ENCODE results near the gene TRPM7. TPM values are rescaled to one million over a fixed set of nuclear protein-coding genes. Genes with fewer than 3 reads are reported as not detected.

TRPM7 gene
- total RNA-seq, 1 donor from 2014 or later: 39.4 TPM

- peaks cover 40% of the 10 kb centered on the region for H3K36me3 Mint-ChIP-seq (ENCODE audit: low read depth)
- H3K9me3 Mint-ChIP-seq: no peaks in the 10 kb centered on the region
- H3K4me3 Mint-ChIP-seq: peak overlapping the region; percentile 99
- peak; percentile 64 for DNase-seq
- peak overlapping the region; percentile 99 for H3K27ac Mint-ChIP-seq
- intact Hi-C loops (cut with micrococcal nuclease): no loop called here
- no peaks in the 10 kb centered on the region for H3K27me3 Mint-ChIP-seq
- H3K4me1 Mint-ChIP-seq: peaks cover 47% of the 10 kb centered on the region
Measured at GRCh38 chr15:50685191-50685975, 1.2 kb downstream of the TRPM7 start.

- Mint-ChIP-seq H3K4me3 (no peak overlapping the region), H3K9me3 (no peaks in the 10 kb centered on the region), H3K27ac (peak overlapping the region; percentile 60), H3K27me3 (no peaks in the 10 kb centered on the region), H3K4me1 (peaks cover 35% of the 10 kb centered on the region), H3K36me3 (ENCODE audit: low read depth) (peaks cover 44% of the 10 kb centered on the region)
- intact Hi-C loops (cut with micrococcal nuclease): no loop called here
- DNase-seq: no peak
Measured at GRCh38 chr15:50681467-50681866, 5.1 kb downstream of the TRPM7 start.

GRCh38 chr15:50676799-50677483 is 9.7 kb downstream of the TRPM7 start:
- intact Hi-C loops (cut with micrococcal nuclease): no loop called here
- H3K4me1 Mint-ChIP-seq: peaks cover 12% of the 10 kb centered on the region
- H3K4me3 Mint-ChIP-seq: no peak overlapping the region
- no peaks in the 10 kb centered on the region for H3K27me3 Mint-ChIP-seq
- H3K27ac Mint-ChIP-seq: no peak overlapping the region
- no peaks in the 10 kb centered on the region for H3K9me3 Mint-ChIP-seq
- peaks cover 20% of the 10 kb centered on the region for H3K36me3 Mint-ChIP-seq (ENCODE audit: low read depth)
- no peak for DNase-seq

GRCh38 chr15:50675535-50676144 is 11.0 kb downstream of the TRPM7 start:
- H3K27ac Mint-ChIP-seq: no peak overlapping the region
- DNase-seq: no peak
- peaks cover 9% of the 10 kb centered on the region for H3K4me1 Mint-ChIP-seq
- peaks cover 17% of the 10 kb centered on the region for H3K36me3 Mint-ChIP-seq (ENCODE audit: low read depth)
- H3K4me3 Mint-ChIP-seq: no peak overlapping the region
- H3K9me3 Mint-ChIP-seq: no peaks in the 10 kb centered on the region
- H3K27me3 Mint-ChIP-seq: no peaks in the 10 kb centered on the region
- intact Hi-C loops (cut with micrococcal nuclease): loop anchor here (1.0 kb wide), 1 partner anchor 232 kb away; no protein-coding TSS in a partner anchor

- peaks cover 16% of the 10 kb centered on the region for H3K4me1 Mint-ChIP-seq
- no peak overlapping the region for H3K27ac Mint-ChIP-seq
- H3K9me3 Mint-ChIP-seq: no peaks in the 10 kb centered on the region
- H3K27me3 Mint-ChIP-seq: no peaks in the 10 kb centered on the region
- DNase-seq: no peak
- no peak overlapping the region for H3K4me3 Mint-ChIP-seq
- intact Hi-C loops (cut with micrococcal nuclease): no loop called here
- peaks cover 22% of the 10 kb centered on the region for H3K36me3 Mint-ChIP-seq (ENCODE audit: low read depth)
Measured at GRCh38 chr15:50670115-50670514, 16.5 kb downstream of the TRPM7 start.

GRCh38 chr15:50669611-50670010 is 17.0 kb downstream of the TRPM7 start:
- no peaks in the 10 kb centered on the region for H3K27me3 Mint-ChIP-seq
- peaks cover 20% of the 10 kb centered on the region for H3K36me3 Mint-ChIP-seq (ENCODE audit: low read depth)
- no peaks in the 10 kb centered on the region for H3K9me3 Mint-ChIP-seq
- peaks cover 16% of the 10 kb centered on the region for H3K4me1 Mint-ChIP-seq
- no peak overlapping the region for H3K4me3 Mint-ChIP-seq
- intact Hi-C loops (cut with micrococcal nuclease): no loop called here
- no peak for DNase-seq
- no peak overlapping the region for H3K27ac Mint-ChIP-seq

- H3K36me3 Mint-ChIP-seq (ENCODE audit: low read depth): peaks cover 32% of the 10 kb centered on the region
- no peak overlapping the region for H3K4me3 Mint-ChIP-seq
- intact Hi-C loops (cut with micrococcal nuclease): no loop called here
- no peak for DNase-seq
- no peaks in the 10 kb centered on the region for H3K27me3 Mint-ChIP-seq
- H3K27ac Mint-ChIP-seq: no peak overlapping the region
- H3K9me3 Mint-ChIP-seq: no peaks in the 10 kb centered on the region
- peaks cover 11% of the 10 kb centered on the region for H3K4me1 Mint-ChIP-seq
Measured at GRCh38 chr15:50665938-50666337, 20.7 kb downstream of the TRPM7 start.

GRCh38 chr15:50655555-50655954 is 31.0 kb downstream of the TRPM7 start:
- intact Hi-C loops (cut with micrococcal nuclease): loop anchor here (10.0 kb wide), 1 partner anchor 171 kb away; no protein-coding TSS in a partner anchor
- H3K27ac Mint-ChIP-seq: no peak overlapping the region
- H3K36me3 Mint-ChIP-seq (ENCODE audit: low read depth): peaks cover 62% of the 10 kb centered on the region
- H3K27me3 Mint-ChIP-seq: no peaks in the 10 kb centered on the region
- no peaks in the 10 kb centered on the region for H3K9me3 Mint-ChIP-seq
- H3K4me1 Mint-ChIP-seq: peaks cover 13% of the 10 kb centered on the region
- no peak for DNase-seq
- H3K4me3 Mint-ChIP-seq: no peak overlapping the region

GRCh38 chr15:50653156-50653743 is 33.3 kb downstream of the TRPM7 start:
- DNase-seq: no peak
- Mint-ChIP-seq H3K4me3 (no peak overlapping the region), H3K27me3 (no peaks in the 10 kb centered on the region), H3K36me3 (ENCODE audit: low read depth) (peaks cover 66% of the 10 kb centered on the region), H3K4me1 (peaks cover 15% of the 10 kb centered on the region), H3K27ac (peak overlapping the region; percentile 9), H3K9me3 (no peaks in the 10 kb centered on the region)
- intact Hi-C loops (cut with micrococcal nuclease): loop anchor here (10.0 kb wide), 1 partner anchor 168 kb away; no protein-coding TSS in a partner anchor

- H3K27ac Mint-ChIP-seq: no peak overlapping the region
- no peaks in the 10 kb centered on the region for H3K9me3 Mint-ChIP-seq
- H3K4me1 Mint-ChIP-seq: peaks cover 15% of the 10 kb centered on the region
- intact Hi-C loops (cut with micrococcal nuclease): loop anchor here (10.0 kb wide), 1 partner anchor 168 kb away; no protein-coding TSS in a partner anchor
- peaks cover 67% of the 10 kb centered on the region for H3K36me3 Mint-ChIP-seq (ENCODE audit: low read depth)
- no peaks in the 10 kb centered on the region for H3K27me3 Mint-ChIP-seq
- H3K4me3 Mint-ChIP-seq: no peak overlapping the region
- no peak for DNase-seq
Measured at GRCh38 chr15:50652671-50653070, 33.9 kb downstream of the TRPM7 start.

GRCh38 chr15:50641318-50641717 is 45.3 kb downstream of the TRPM7 start:
- DNase-seq: no peak
- Mint-ChIP-seq H3K36me3 (ENCODE audit: low read depth) (peaks cover 42% of the 10 kb centered on the region), H3K27ac (no peak overlapping the region), H3K4me3 (no peak overlapping the region), H3K9me3 (no peaks in the 10 kb centered on the region), H3K27me3 (no peaks in the 10 kb centered on the region), H3K4me1 (no peaks in the 10 kb centered on the region)
- intact Hi-C loops (cut with micrococcal nuclease): no loop called here

- intact Hi-C loops (cut with micrococcal nuclease): no loop called here
- peaks cover 40% of the 10 kb centered on the region for H3K36me3 Mint-ChIP-seq (ENCODE audit: low read depth)
Measured at GRCh38 chr15:50636146-50636545, 50.5 kb downstream of the TRPM7 start.

GRCh38 chr15:50633653-50634052 is 52.9 kb downstream of the TRPM7 start:
- Mint-ChIP-seq H3K27me3 (no peaks in the 10 kb centered on the region), H3K27ac (peak overlapping the region; percentile 35), H3K36me3 (ENCODE audit: low read depth) (peaks cover 33% of the 10 kb centered on the region), H3K9me3 (no peaks in the 10 kb centered on the region), H3K4me3 (no peak overlapping the region), H3K4me1 (peaks cover 5% of the 10 kb centered on the region)
- intact Hi-C loops (cut with micrococcal nuclease): no loop called here
- DNase-seq: no peak

More at GRCh38 chr15:50636146-50636545, 50.5 kb downstream of the TRPM7 start:
- Mint-ChIP-seq H3K27ac (no peak overlapping the region), H3K4me1 (peaks cover 5% of the 10 kb centered on the region), H3K4me3 (no peak overlapping the region), H3K27me3 (no peaks in the 10 kb centered on the region), H3K9me3 (no peaks in the 10 kb centered on the region)
- DNase-seq: no peak

Measured in activated CD4-positive, alpha-beta T cell treated with anti-CD3 and anti-CD28 coated beads, Interleukin-2, amount 10 ng/mL, durations not matched to agents 24 days and 14 days (primary cell).